GM12878 (cell line): ENCODE measurements around the gene RIOX2. TPM values are rescaled to one million over a fixed set of nuclear protein-coding genes. Genes with fewer than 3 reads are reported as not detected.

ENCODE experiments used
- ATAC-seq: fragments of 200-7000 bp; cut with Tn5 transposase; 3 replicates; pipeline ENCODE4 v1.9.1; 2020; ENCODE audit warnings: mild to moderate bottlenecking, moderate library complexity
- BruUV-seq: library from RNA; stranded (reverse); fragments of 400-500 nt; replicated peaks from 2 replicates; lab custom pipeline; 2021; lab: Mats Ljungman, UMichigan
- CTCF ChIA-PET: fragments of 300-600 bp; sonication (Branson Sonifier 250); formaldehyde crosslinking; extraction: SDS; loops from one replicate; lab custom pipeline; 2021; ENCODE audit warnings: inconsistent platforms; lab: Yijun Ruan, JAX
- POLR2A ChIA-PET: fragments of 350-600 bp; formaldehyde crosslinking; extraction: SDS; loops from one replicate; lab custom pipeline; 2021; ENCODE audit warnings: inconsistent platforms; lab: Charles Lee
- RAD21 ChIA-PET: fragments of 300-600 bp; sonication (Branson Sonifier 250); formaldehyde crosslinking; loops from one replicate; lab custom pipeline; 2023; ENCODE audit warnings: antibody characterized with exemption; ENCODE audit not compliant: unreplicated experiment; lab: Charles Lee
- SMC1A ChIA-PET: fragments of 300-600 bp; sonication (Branson Sonifier 250); formaldehyde crosslinking; loops from one replicate; lab custom pipeline; 2023; ENCODE audit not compliant: unreplicated experiment, uncharacterized antibody; lab: Charles Lee
- DNase-seq: peaks from one replicate; pipeline ENCODE4 v3.0.0-alpha.2; 2011; ENCODE audit warnings: low read depth, low spot score
- FAIRE-seq: peaks from 3 replicates; lab custom pipeline; 2011; peaks lifted over from hg19 to GRCh38; lab: Jason Lieb, UNC
- H2AFZ ChIP-seq: 2 replicates; pipeline ENCODE4 v1.6.0; 2011; ENCODE audit warnings: low read depth, low read length, control low read depth; ENCODE audit not compliant: control insufficient read depth
- H3K27ac ChIP-seq: 2 replicates; pipeline ENCODE4 v1.5.1; 2011; ENCODE audit warnings: control low read depth; ENCODE audit not compliant: control insufficient read depth, insufficient read depth
- H3K27me3 ChIP-seq, 2 experiments: replicated peaks in 1 of 2; 2 replicates each; pipeline versions ENCODE4 v1.6.0 to v1.6.1; 2011; ENCODE audit warnings: low read length in 1 of 2; ENCODE audit not compliant: control insufficient read depth in 2 of 2, insufficient read depth in 2 of 2
- H3K36me3 ChIP-seq, 2 experiments: 2 replicates each; pipeline ENCODE4 v1.5.1; 2011; ENCODE audit warnings: low read length in 1 of 2; ENCODE audit not compliant: control insufficient read depth in 2 of 2, insufficient read depth in 2 of 2
- H3K4me1 ChIP-seq: 2 replicates; pipeline ENCODE4 v1.6.1; 2011; ENCODE audit warnings: mild to moderate bottlenecking, low read length, moderate library complexity, mixed read lengths; ENCODE audit not compliant: control insufficient read depth, insufficient read depth
- H3K4me2 ChIP-seq: 2 replicates; pipeline ENCODE4 v1.6.0; 2011; ENCODE audit warnings: control low read depth; ENCODE audit not compliant: control insufficient read depth, insufficient read depth
- H3K4me3 ChIP-seq: fragments of 200-600 bp; sonication (generic); 2 replicates; pipeline ENCODE4 v1.5.1; 2016
- H3K79me2 ChIP-seq: 2 replicates; pipeline ENCODE4 v1.6.0; 2011; ENCODE audit warnings: low read length; ENCODE audit not compliant: control insufficient read depth, insufficient read depth
- H3K9ac ChIP-seq: 2 replicates; pipeline ENCODE4 v1.8.0; 2011; ENCODE audit warnings: low read length, control low read depth, mixed read lengths; ENCODE audit not compliant: control insufficient read depth, insufficient read depth
- H3K9me3 ChIP-seq: replicated peaks from 3 replicates; pipeline ENCODE4 v1.5.1; 2011; ENCODE audit warnings: mild to moderate bottlenecking, low read length; ENCODE audit not compliant: control insufficient read depth, insufficient read depth
- H4K20me1 ChIP-seq: 2 replicates; pipeline ENCODE4 v1.6.0; 2011; ENCODE audit not compliant: control insufficient read depth, insufficient read depth
- CBFB ChIP-seq: IDR thresholded peaks from 2 replicates; pipeline ENCODE4 v1.6.1; 2016; ENCODE audit warnings: antibody characterized with exemption, low read depth
- CBX3 ChIP-seq: fragments of 200-600 bp; sonication (generic); IDR thresholded peaks from 2 replicates; pipeline ENCODE4 v1.6.1; 2016; ENCODE audit warnings: low read depth, borderline replicate concordance
- EED ChIP-seq: sonication (generic); IDR thresholded peaks from 2 replicates; pipeline ENCODE4 v1.6.1; 2016; ENCODE audit warnings: antibody characterized with exemption, low read depth
- ESRRA ChIP-seq: IDR thresholded peaks from 2 replicates; pipeline ENCODE4 v1.6.1; 2012; ENCODE audit warnings: mild to moderate bottlenecking, low read length, improper control_type of control experiment
- JUND ChIP-seq: IDR thresholded peaks from 2 replicates; pipeline ENCODE4 v1.6.1; 2012; ENCODE audit warnings: low read depth, mild to moderate bottlenecking, low read length, improper control_type of control experiment, moderate library complexity
- KDM1A ChIP-seq: fragments of 200-600 bp; sonication (generic); IDR thresholded peaks from 2 replicates; pipeline ENCODE4 v1.6.1; 2016; ENCODE audit warnings: borderline replicate concordance
- MYC ChIP-seq: IDR thresholded peaks from 2 replicates; pipeline ENCODE4 v1.6.1; 2011; ENCODE audit warnings: mild to moderate bottlenecking, low read length, moderate library complexity, inconsistent platforms; ENCODE audit not compliant: insufficient read depth, insufficient replicate concordance, insufficient read length, severe bottlenecking
- NBN ChIP-seq: fragments of 450-650 bp; IDR thresholded peaks from 2 replicates; pipeline ENCODE4 v1.6.1; 2016
- NFIC ChIP-seq: IDR thresholded peaks from 2 replicates; pipeline ENCODE4 v1.6.1; 2012; ENCODE audit warnings: low read depth, mild to moderate bottlenecking, inconsistent platforms, low read length, moderate library complexity
- RUNX3 ChIP-seq: IDR thresholded peaks from 2 replicates; pipeline ENCODE4 v1.6.1; 2012; ENCODE audit warnings: low read length, inconsistent platforms
- SUPT20H ChIP-seq: IDR thresholded peaks from 2 replicates; pipeline ENCODE4 v1.6.1; 2011; ENCODE audit warnings: low read depth, mild to moderate bottlenecking, low read length, moderate library complexity, borderline replicate concordance; ENCODE audit not compliant: control insufficient read depth
- TCF7 ChIP-seq: IDR thresholded peaks from 2 replicates; pipeline ENCODE4 v1.6.1; 2014; ENCODE audit warnings: antibody characterized with exemption, borderline replicate concordance
- ZNF24 ChIP-seq: fragments of 450-650 bp; IDR thresholded peaks from 2 replicates; pipeline ENCODE4 v1.6.1; 2017; ENCODE audit warnings: antibody characterized with exemption, mild to moderate bottlenecking
- WGBS: methylation state at CpG from one replicate; pipeline ENCODE4 v1.1.6; 2016; ENCODE audit warnings: low lambda C conversion rate; ENCODE audit not compliant: insufficient replicate concordance, insufficient coverage; ENCODE audit errors: missing lambda C conversion rate; 5-methylcytosine and 5-hydroxymethylcytosine counted together
- in situ Hi-C: fragments of 300-500 bp; cut with MboI; formaldehyde crosslinking; loops from 9 replicates; pipeline ENCODE4 v1.14.3; 2018; ENCODE audit warnings: mixed read lengths
- intact Hi-C: fragments of 100-400 bp; cut with micrococcal nuclease; formaldehyde crosslinking; loops from one replicate; pipeline ENCODE4 v1.14.2; 2022; ENCODE audit not compliant: unreplicated experiment
- polyA plus RNA-seq, 11 experiments: library from polyadenylated mRNA; depleted of rRNA in 4 of 11; unstranded in 6 of 11; stranded (reverse) in 5 of 11; fragments of >200 nt; fragmentation: Nextera tagmentation in 4 of 11; fragmentation: Illumina TruSeq in 1 of 11; extraction: Ambion mirVana in 4 of 11; extraction: Trizol in 1 of 11; gene quantifications; 1 replicate in 1 of 11; 2 replicates in 10 of 11; pipeline versions ENCODE4 v1.2.1 to v1.2.3, GENCODE V29; 2011 to 2016; ENCODE audit warnings: inconsistent platforms in 2 of 11, missing spikeins in 2 of 11, low read depth in 1 of 11
- total RNA-seq, 4 experiments: library from RNA; depleted of rRNA in 3 of 4; stranded (reverse); fragments of >200 nt in 3 of 4; fragmentation: Illumina TruSeq in 1 of 4; extraction: Trizol in 1 of 4; gene quantifications; 2 replicates each; pipeline versions ENCODE4 v1.2.1 to v1.2.3, GENCODE V29; 2013 to 2021
- TF ChIP-seq, protein P1 (sequence below): IDR thresholded peaks from 2 replicates; pipeline ENCODE4 v1.6.1; 2012; ENCODE audit warnings: improper control_type of control experiment, low read depth, low read length; ENCODE audit not compliant: insufficient replicate concordance

RIOX2 gene
- total and polyA plus RNA-seq, 10 of the 15 experiments (the other 5 are each of a cell fraction or from before 2014, with no cell fraction given) = 24.1 to 52.6 (median 44.0) TPM

DNA sequence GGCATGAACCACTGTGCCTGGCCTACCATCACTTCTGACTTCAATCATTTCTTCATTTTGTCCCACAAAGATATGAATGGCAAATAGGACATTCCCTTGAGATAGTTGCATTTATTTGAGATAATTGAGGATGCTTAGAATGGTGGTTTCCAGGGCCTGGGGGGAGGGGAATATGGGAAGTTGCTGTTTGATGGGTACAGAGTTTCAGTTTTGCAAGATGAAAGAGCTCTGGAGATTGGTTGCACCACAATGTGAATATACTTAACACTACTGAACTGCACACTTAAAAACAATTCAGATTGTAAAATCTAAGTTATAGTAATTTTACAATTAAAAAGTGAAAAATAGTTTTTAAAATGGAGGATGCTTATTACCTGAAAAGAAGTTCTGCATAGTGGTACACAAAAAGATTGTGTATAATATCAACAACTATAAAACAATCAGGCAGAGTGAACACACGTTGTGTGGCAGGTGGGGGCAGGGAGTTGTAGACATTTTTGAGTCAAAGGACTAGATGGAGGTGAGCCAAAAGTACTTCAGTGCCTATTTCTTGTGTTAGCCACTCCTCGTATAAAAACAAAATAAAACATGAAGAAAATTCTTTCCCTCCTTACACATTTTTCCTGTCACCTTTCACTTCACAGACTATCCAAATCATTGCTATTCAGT is 18.5 kb upstream of the RIOX2 start:
- no peak overlapping the region for H2AFZ ChIP-seq
- CTCF ChIA-PET = interaction anchor here (1.2 kb wide), 1 partner anchor 12 kb away, joined by 3 read pairs; no protein-coding TSS in a partner anchor

DNA sequence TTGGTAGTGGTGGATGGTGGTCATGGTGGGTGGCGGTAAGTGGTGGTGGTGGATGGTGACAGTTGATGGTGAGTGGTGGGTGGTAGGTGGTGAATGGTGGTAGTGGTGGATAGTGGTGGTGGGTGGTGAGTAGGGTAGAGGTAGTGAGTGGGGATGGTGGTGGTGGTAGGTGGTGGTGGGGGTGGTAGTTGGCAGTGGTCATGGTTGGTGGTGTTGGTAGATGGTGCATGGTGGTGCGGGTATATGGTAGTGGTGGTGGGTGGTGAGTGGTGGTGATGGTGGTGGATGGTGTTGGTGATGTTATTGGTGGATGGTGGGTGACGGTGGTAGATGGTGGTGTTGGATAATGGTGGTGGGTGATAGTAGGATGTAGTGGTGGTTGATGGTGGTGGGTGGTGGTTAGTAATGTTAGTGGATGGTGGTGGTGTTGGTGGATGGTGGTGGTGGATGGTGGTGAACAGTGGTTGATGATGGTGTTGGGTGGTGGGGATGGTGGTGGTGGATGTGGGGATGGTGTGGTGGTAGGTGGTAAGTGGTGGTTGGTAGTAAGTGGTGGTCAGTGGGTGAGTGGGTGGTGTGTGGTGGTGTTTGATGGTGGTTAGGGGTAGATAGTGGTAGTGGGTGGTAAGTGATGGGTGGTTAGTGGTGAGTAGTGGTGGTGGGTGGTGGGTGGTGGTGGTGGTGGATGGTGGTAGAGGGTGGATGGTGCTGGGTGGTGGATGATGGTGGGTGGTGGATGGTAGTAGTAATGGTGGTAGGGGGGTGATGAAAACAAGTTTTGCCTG is 16.7 kb upstream of the RIOX2 start:
- WGBS = 83% methylated on average over 3 of the region's 3 CpGs
- in situ Hi-C loops = no loop called here
- TF ChIP-seq MYC (no peak), KDM1A (no peak), CBX3 (no peak), JUND (no peak)
- TF ChIP-seq, protein P1, sequence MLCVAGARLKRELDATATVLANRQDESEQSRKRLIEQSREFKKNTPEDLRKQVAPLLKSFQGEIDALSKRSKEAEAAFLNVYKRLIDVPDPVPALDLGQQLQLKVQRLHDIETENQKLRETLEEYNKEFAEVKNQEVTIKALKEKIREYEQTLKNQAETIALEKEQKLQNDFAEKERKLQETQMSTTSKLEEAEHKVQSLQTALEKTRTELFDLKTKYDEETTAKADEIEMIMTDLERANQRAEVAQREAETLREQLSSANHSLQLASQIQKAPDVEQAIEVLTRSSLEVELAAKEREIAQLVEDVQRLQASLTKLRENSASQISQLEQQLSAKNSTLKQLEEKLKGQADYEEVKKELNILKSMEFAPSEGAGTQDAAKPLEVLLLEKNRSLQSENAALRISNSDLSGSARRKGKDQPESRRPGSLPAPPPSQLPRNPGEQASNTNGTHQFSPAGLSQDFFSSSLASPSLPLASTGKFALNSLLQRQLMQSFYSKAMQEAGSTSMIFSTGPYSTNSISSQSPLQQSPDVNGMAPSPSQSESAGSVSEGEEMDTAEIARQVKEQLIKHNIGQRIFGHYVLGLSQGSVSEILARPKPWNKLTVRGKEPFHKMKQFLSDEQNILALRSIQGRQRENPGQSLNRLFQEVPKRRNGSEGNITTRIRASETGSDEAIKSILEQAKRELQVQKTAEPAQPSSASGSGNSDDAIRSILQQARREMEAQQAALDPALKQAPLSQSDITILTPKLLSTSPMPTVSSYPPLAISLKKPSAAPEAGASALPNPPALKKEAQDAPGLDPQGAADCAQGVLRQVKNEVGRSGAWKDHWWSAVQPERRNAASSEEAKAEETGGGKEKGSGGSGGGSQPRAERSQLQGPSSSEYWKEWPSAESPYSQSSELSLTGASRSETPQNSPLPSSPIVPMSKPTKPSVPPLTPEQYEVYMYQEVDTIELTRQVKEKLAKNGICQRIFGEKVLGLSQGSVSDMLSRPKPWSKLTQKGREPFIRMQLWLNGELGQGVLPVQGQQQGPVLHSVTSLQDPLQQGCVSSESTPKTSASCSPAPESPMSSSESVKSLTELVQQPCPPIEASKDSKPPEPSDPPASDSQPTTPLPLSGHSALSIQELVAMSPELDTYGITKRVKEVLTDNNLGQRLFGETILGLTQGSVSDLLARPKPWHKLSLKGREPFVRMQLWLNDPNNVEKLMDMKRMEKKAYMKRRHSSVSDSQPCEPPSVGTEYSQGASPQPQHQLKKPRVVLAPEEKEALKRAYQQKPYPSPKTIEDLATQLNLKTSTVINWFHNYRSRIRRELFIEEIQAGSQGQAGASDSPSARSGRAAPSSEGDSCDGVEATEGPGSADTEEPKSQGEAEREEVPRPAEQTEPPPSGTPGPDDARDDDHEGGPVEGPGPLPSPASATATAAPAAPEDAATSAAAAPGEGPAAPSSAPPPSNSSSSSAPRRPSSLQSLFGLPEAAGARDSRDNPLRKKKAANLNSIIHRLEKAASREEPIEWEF = no peak
- 0 out of 2 replicates have a peak, but pooled peaks cover 5% of the 10 kb centered on the region for H3K4me1 ChIP-seq
- H3K9ac ChIP-seq = no peak overlapping the region
- no peaks in the 10 kb centered on the region for H3K36me3 ChIP-seq
- no peaks in the 10 kb centered on the region for H3K79me2 ChIP-seq
- ChIA-PET POLR2A (no interaction called here), CTCF (no interaction called here), RAD21 (no interaction called here), SMC1A (no interaction called here)
- H3K4me3 ChIP-seq = no peak overlapping the region
- no peak overlapping the region for H3K27ac ChIP-seq
- H3K9me3 ChIP-seq = no peaks in the 10 kb centered on the region
- H2AFZ ChIP-seq = no peak overlapping the region
- ATAC-seq = no peak
- no TSS peak for BruUV-seq
- DNase-seq = no peak
- H3K27me3 ChIP-seq = no peaks in the 10 kb centered on the region
- intact Hi-C loops = no loop called here
- no peaks in the 10 kb centered on the region for H4K20me1 ChIP-seq
- H3K4me2 ChIP-seq = no peak overlapping the region
- no peak for FAIRE-seq

More for the DNA sequence above, 18.5 kb upstream of the RIOX2 start:
- BruUV-seq = no TSS peak
- Histone ChIP-seq H3K27me3 (no peaks in the 10 kb centered on the region), H3K9ac (no peak overlapping the region), H3K79me2 (no peaks in the 10 kb centered on the region), H3K4me1 (0 out of 2 replicates have a peak, but pooled peaks cover 5% of the 10 kb centered on the region), H3K4me3 (no peak overlapping the region), H3K4me2 (no peak overlapping the region), H3K36me3 (no peaks in the 10 kb centered on the region), H3K9me3 (no peaks in the 10 kb centered on the region), H4K20me1 (no peaks in the 10 kb centered on the region), H3K27ac (no peak overlapping the region)
- intact Hi-C loops (no loop called here), in situ Hi-C loops (no loop called here)
- FAIRE-seq (no peak), ATAC-seq (peak; percentile 52; the same call in 2 of the 3 replicates), DNase-seq (no peak)
- POLR2A ChIA-PET = no interaction called here
- TF ChIP-seq EED = peak; percentile 21; the same call in 1 of the 2 replicates
- peak; percentile 33; the same call in 1 of the 2 replicates for TF ChIP-seq NFIC
- no peak for TF ChIP-seq NBN
- TF ChIP-seq CBFB = no peak
- TF ChIP-seq TCF7 = peak; percentile 77
- TF ChIP-seq ZNF24 = peak; percentile 68; the same call in 1 of the 2 replicates
- no peak for TF ChIP-seq ESRRA
- TF ChIP-seq SUPT20H = no peak
- TF ChIP-seq RUNX3 = peak; percentile 46
- RAD21 ChIA-PET = no interaction called here
- WGBS = 20% methylated on average over 2 of the region's 2 CpGs
- SMC1A ChIA-PET = interaction anchor here (0.6 kb wide), 1 partner anchor 31 kb away, joined by 3 read pairs; no protein-coding TSS in a partner anchor
